ENCODE measurements around the gene CEACAM4. TPM values are rescaled to one million over a fixed set of nuclear protein-coding genes. Genes with fewer than 3 reads are reported as not detected.
A peak's percentile ranks its signal among the peaks of the same experiment; 100 is the strongest.

Gene CEACAM4
- total RNA-seq, 3 donors from 2014 or later = 0.25 to 1.2 TPM; not detected in 1

GRCh38 chr19:41595890-41596280 lies 31.0 kb downstream of the CEACAM4 start:
- intact Hi-C loops (cut with DNase I, micrococcal nuclease) = no loop called here
- no peak overlapping the region for H3K4me3 ChIP-seq
- H3K9me3 ChIP-seq = no peaks in the 10 kb centered on the region
- H3K4me1 ChIP-seq (ENCODE audit: low read depth) = no peaks in the 10 kb centered on the region
- TF ChIP-seq CTCF (IDR thresholded peaks at IDR 0.05) = no peak
- H3K36me3 ChIP-seq (ENCODE audit: low read depth) = no peaks in the 10 kb centered on the region
- no peak for ATAC-seq
- DNase-seq = no peak

- no peak for TF ChIP-seq CTCF (IDR thresholded peaks at IDR 0.05)
- Histone ChIP-seq H3K36me3 (ENCODE audit: low read depth) (no peaks in the 10 kb centered on the region), H3K4me3 (no peak overlapping the region), H3K9me3 (no peaks in the 10 kb centered on the region), H3K4me1 (ENCODE audit: low read depth) (no peaks in the 10 kb centered on the region)
- ATAC-seq (peak; percentile 93), DNase-seq (peak in 2 of 3 donors; percentile 54 to 57)
- intact Hi-C loops (cut with DNase I, micrococcal nuclease) = no loop called here
Measured at GRCh38 chr19:41595258-41595889, 31.5 kb downstream of the CEACAM4 start.

GRCh38 chr19:41591951-41592562 lies 34.8 kb downstream of the CEACAM4 start:
- Histone ChIP-seq H3K9me3 (no peaks in the 10 kb centered on the region), H3K4me3 (no peak overlapping the region), H3K4me1 (ENCODE audit: low read depth) (no peaks in the 10 kb centered on the region), H3K36me3 (ENCODE audit: low read depth) (no peaks in the 10 kb centered on the region)
- no peak for DNase-seq
- TF ChIP-seq CTCF (IDR thresholded peaks at IDR 0.05) = no peak
- intact Hi-C loops (cut with DNase I, micrococcal nuclease) = no loop called here
- no peak for ATAC-seq

- Histone ChIP-seq H3K9me3 (no peaks in the 10 kb centered on the region), H3K36me3 (ENCODE audit: low read depth) (no peaks in the 10 kb centered on the region), H3K4me1 (ENCODE audit: low read depth) (no peaks in the 10 kb centered on the region), H3K4me3 (no peak overlapping the region)
- intact Hi-C loops (cut with DNase I, micrococcal nuclease) = no loop called here
- no peak for ATAC-seq
- no peak for TF ChIP-seq CTCF (IDR thresholded peaks at IDR 0.05)
- DNase-seq = no peak
Measured at GRCh38 chr19:41590936-41591335, 35.9 kb downstream of the CEACAM4 start.

GRCh38 chr19:41589371-41589770 lies 37.5 kb downstream of the CEACAM4 start:
- Histone ChIP-seq H3K4me3 (no peak overlapping the region), H3K36me3 (ENCODE audit: low read depth) (no peaks in the 10 kb centered on the region), H3K9me3 (no peaks in the 10 kb centered on the region), H3K4me1 (ENCODE audit: low read depth) (no peaks in the 10 kb centered on the region)
- no peak for TF ChIP-seq CTCF (IDR thresholded peaks at IDR 0.05)
- ATAC-seq = no peak
- no peak for DNase-seq
- intact Hi-C loops (cut with DNase I, micrococcal nuclease) = no loop called here

Data from mucosa of descending colon (tissue), 3 donors.